HG02610 (cell line): ENCODE results near the gene ENOX1.
A peak's percentile ranks its signal among the peaks of the same experiment; 100 is the strongest.

Experiments used
- ATAC-seq: cut with Tn5 transposase; IDR thresholded peaks from one replicate; pipeline ENCODE4 v1.9.1; 2021; ENCODE audit warnings: mild to moderate bottlenecking, moderate library complexity; ENCODE audit not compliant: unreplicated experiment

The ENOX1 gene

DNA sequence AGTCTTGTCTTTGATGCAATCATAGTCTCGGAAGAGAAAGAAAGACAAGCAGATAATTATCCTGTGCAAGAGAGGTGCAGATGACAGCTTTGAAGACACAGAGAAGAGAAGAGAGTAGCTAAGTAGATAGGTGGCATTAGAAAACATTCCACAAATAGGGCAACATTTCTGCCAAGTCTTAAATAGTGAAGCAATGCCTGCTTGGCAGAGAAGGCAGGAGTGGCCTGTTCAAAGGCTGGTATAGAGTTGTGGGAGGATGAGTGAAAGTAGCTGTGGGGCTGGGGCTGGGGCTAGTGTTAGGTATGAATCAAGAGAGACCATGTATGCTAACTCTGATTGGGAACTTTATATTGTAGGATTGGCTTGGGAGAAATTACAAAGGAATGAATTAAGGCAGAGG, 457.9 kb downstream of the ENOX1 start:
- ATAC-seq = no peak

DNA sequence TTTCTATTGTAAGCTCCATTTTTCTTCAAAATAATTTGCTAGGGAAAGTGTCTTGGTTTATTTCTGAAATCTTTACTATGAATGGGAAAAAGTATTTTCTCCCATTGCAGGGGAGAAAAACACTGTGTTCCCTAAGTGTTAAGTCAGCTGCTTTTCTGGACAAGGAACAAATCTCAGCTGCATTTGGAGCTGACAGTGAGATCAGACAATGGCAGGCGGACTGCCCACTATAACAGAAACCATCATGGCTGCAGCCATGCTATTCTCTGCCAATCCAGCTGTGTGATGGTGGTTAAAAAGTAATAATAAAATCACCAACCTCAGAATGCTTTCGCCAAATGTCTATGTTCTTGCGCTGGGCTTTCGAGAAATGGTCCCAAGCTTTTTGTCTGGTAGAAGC, 460.7 kb downstream of the ENOX1 start:
- no peak for ATAC-seq

DNA sequence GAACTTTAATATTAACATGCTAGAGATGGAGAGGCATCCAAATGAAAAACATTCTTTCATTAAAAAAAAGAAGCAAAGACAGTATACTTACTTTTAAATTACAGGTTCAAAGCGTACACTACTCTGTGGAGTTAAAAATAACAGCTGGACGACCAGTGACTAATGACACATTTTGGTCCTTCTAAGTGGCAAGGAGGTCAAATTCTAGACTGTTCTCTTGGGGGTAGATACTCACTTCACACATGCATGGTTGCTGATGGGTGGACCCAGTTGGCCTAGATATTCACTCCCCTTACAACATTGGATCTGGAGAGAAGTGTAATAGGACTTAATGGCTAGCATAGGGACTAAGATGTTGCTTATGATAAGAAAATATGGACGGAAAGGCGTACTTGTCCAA, 461.1 kb downstream of the ENOX1 start:
- ATAC-seq = no peak

DNA sequence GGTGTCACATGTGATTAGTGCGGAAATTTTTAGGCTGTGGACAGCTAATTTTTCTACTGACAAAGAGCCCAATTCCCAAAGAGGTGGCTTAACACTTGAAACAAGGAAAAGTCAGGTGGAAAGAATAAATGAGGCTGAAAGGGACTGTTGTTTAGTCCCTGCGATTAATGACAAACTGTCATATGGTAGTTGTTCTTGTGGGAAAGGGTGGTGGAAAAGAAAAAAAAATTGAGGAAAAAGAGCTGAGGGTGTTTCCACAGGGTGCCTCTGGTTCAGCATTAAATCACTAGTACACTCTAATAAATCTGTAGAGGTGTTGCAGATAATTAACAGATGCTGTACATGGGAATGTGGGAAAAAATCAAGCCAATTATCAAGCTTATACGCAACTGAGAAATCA, 462.6 kb downstream of the ENOX1 start:
- no peak for ATAC-seq

DNA sequence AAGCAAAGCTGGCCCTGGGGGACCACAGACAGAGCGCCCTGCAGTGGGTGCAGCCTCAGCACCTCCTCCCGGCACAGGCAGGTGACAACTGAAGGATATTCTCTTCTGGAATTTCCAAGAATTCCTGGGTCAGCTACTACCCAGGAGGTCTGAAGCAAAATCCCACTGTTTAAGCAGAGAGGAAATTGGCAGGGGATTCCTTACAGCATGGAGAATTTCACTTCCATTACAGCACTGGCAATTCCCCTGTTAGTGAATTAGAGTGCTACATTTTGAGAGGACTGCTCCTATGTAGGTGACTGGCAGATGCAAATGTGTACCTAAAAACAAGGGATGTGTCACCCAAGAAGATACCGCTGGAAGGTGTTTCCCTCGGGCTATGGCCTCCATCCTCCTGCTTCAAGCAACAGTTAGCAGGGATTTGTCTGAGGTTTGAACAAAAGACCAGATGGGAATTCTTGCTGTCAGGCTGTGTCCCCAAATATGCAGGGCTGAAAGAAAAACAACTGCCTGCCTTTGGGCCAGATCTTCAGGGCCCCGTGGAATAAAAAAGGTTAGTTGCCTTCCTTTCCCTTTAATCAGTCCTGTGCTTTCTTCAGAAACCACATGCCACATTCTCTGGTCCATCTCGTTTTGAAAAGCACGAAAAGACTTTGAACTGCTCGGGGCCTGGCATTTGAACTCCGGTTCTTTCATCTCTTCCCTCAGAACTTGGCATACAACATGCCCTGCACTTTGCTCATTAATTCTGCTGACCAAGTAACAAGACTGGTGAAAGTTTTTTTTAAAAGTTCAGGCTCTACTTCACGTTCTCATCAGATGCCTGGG, 466.9 kb downstream of the ENOX1 start:
- ATAC-seq = no peak

DNA sequence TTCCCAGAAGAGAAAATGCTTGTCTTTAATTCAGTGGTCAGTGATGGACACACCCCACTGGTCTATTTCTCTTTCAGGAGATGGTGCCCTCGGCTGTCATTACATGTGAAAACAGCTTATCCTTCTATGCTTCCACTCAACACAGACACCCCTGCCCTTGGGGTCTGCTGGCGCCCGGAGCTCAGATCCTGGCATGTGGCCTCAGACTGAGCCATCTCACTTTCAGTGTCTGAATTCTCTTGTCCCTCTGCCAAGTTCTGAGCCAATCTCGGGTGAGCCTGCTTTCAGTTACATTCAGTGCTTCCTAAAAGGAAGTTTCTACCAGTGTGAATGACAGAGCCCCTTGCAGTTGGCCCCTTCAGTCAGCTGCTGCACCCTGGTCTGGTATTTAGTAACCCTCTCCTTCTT, 469.8 kb downstream of the ENOX1 start:
- ATAC-seq = no peak

DNA sequence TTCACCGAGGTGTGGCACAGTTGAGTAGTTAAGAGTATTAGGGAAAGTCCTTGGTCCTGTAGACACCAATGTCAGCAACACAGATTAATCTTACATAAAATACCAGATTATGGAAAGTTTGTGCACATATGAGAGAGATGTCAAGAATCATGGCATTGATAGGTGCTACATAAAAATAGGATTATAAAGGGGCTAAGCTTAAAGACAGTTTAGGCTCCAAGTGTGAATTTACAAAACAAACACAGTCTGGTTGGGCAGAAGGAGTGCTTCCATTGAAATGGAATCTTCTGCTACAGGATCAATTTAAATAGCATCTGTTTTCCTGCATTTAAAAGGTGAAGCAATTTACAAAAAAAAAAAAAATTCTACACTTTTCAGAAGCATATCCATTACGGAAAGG, 470.5 kb downstream of the ENOX1 start:
- no peak for ATAC-seq

DNA sequence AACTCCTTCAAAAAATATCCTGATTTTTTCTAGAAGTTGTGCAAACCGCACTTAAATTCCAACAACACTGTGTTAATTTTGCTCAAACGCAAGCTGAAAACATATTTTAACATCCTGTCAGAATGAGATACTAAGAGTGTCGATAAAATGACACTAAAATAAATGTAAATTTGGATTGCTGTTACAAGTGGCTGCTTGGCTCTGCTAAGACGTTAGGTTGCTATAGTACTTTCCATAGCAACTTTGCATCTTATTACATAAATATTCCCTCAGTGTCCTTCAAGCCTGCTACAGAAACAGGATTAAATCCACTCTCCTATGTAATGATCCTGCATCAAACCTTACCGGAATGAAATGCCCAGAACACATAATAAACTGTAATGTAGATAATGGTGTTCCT, 471.2 kb downstream of the ENOX1 start:
- ATAC-seq = no peak

DNA sequence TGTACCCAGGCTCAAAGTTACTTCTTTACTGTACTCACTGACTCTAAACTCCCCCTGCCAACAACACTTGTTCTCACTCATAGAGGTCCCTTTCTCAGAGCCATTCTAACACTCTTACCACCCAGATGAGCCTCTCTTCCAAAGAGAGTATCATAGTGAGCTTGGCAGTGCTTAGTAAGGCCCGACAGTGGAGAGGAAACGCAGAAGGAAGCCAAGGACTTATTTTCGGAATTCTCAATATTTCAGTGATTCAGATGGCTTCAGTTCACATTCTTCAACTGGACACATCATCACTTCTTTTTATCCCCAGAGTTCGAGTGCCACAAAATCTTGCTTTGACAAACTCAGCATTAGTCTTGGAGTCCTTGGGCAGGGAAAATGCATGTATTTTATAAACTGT, 477.5 kb downstream of the ENOX1 start:
- no peak for ATAC-seq

DNA sequence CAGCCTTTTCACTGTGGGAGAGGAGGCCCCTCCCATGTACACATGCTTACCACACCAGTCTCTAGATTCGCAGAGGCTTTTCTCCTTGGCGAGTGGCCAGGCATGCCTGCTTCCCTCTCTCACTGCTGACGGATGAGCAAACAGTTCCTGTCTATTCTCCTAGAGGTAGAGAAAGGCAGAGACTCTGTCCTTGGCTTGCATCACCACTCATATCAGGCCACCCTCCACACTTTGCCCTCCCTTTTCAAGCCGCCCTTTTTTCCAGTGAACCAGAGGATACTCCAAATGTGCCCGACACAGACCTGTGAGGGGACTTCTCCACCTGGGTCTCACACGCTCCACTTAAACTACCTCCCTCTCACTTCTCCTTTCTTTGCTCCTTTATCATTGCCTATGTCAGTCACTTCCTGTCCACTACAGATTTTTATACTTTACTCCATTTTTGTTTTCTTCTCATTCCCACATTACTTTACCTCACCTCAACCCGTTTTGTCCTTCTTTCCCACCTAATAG, 478.8 kb downstream of the ENOX1 start:
- peak; percentile 84 for ATAC-seq

DNA sequence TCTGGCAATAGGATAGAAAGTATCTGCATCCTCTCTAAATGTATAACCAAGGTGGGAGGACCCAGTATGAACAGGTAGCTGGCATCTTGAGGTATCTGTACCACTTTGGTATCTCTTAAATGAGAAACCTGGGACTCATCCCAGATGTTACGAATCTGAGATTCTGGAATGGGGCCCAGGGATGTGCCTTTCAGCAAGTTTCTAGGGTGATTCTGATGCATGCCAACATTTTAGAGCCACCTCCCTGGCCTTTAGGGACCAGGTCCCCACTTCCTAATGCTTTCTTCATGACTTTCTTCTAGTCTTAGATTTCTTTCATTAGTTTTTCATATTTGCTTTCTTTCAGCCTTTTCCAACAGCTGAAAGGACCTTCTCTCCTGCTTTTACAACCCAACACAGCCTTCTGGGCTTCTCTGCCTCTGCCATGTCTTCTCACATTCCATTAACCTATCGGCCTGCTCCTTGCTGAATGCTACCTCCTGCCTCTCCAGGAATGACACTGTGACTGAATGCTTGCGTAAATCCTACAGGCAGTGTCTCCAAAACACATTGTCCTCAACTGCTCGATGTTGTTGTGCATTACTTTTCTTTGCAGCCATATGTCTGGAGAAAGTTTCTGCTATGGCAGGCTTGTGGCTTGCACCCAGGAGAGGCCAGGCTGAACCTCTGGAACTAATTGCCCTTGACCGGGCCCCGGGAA, 479.4 kb downstream of the ENOX1 start:
- no peak for ATAC-seq

DNA sequence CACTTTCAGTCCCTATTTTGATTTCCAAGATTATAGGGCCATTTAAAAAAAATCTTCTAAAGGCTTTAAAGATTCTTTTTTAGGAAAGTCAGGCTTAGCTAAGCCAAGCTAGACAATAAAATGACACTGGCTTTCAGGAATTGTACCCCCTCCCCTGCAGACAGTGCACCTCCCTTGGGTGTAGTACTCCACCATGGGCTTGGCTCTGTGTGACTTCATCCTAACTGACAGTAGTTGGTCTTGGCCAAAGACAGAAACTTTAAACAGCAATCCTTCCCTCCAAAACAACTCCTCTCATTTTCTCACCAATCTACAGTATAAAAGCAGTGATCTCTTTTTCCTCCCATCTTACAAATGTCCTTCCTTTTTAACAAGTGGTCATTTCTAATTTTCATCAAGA, 480.4 kb downstream of the ENOX1 start:
- ATAC-seq = no peak

DNA sequence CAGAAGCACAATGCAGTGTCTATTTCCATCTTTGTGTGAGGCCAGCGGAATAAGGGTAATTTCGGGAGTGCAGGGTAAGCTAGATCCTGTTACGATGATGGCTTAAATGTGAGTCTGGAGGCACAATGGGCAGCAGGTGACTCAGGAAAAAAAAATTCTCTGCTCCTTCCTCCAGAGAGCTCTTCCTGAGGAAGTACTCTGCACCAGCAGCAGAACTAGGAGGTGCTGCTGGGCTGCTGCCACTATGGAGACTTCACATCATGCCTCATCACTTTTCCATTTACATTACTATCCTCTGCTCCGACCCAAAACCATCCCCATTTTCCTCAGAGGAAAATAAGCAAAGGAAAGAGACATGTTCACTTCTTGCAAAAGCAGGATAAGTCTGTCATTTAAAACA, 481.4 kb downstream of the ENOX1 start:
- ATAC-seq = no peak

DNA sequence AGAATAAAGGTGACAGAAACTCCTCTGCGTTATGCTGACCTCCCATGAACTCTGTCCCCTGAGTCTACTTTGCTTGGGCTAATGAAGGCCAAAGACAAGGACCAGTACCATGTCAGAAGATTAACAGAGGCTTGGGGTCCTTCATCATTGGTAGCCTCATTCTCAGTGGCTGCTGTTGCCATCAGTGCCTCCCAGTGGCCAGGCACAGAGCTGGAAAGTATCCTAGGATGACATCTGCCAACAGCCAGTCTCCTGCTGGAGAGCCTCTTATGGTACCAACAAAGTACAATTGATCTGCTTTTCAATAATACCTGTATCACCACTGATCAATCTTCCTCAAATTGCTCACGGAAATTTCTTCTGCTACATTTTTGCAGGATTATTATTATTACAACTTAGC, 481.8 kb downstream of the ENOX1 start:
- ATAC-seq = no peak

DNA sequence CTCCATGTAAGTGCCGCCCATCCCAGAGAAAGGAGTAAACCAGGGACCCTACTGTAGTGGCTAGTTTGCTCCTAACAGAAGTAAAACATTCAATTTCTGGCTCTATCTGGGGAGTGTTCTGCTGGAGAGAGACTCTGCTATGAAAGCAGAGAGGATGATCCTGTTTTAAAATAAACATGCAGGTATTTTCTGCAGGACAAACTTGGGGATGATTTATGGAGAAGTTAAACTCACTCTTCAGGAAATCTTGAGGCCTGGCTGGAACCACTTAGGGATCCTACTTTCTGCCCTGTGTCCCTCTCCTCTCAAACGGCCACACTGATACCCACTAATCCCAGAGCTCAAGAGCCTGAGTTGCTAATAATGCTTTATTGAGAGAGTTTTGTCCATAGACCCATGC, 482.3 kb downstream of the ENOX1 start:
- no peak for ATAC-seq

DNA sequence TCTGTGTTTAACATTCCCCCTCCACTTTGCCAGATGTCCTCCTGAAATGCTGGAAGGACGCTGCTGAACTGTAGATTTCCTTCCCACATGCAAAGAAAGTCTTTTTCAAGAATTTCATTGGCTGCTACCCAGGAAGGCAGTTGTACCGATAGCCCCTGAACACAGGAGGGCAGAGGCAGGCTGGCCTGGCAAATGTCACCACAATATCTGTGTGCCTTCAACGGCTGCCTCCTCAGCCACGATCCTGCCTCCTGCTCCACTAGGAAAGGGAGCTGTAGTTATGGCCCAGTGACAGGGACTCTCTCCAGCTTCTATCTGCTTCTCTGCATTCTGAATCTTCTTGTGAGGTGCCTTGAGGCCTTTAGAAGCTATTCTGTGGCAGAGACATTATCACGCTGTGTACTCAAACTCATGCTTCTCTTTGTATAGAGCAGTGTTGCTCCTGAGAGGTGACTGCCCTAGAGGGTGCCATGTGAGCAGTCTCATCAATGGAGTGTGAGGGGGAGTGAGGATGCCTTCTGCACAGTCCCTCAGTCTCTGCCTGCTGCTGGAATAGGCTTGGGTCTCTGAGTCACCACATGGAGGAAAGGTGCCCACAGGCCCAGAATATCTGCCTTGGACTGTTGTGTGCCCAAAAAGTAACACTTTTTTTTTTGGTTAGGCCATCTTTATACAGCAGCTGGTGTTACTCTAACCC, 483.6 kb downstream of the ENOX1 start:
- no peak for ATAC-seq

DNA sequence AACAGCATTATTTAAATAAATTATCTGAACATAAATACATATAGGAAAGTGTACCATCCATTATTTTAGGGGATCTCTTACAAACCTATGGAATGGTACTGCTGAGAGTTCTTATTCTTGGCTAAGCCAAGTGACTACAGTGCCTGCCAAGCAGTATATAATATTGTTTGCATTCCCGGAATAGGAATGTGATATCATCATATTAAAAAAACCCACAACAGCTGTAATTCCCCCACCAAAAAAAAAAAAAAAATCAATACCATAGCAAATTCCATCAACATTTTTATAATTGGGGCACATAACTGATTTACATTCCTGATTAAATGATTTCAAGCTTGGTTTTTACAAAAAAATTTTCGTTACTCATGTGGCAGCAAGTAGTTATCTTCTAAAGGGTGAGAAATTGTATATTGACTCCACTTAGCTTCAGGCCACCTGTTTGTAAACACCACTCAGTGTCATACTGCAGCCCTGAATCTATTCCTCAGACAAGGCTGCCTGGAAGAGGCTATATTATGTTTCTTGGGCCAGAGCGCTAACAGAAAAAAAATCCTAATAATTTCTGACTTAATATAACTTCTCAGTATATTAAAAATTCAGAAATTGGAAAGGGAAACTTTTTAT, 485.3 kb downstream of the ENOX1 start:
- ATAC-seq = no peak

DNA sequence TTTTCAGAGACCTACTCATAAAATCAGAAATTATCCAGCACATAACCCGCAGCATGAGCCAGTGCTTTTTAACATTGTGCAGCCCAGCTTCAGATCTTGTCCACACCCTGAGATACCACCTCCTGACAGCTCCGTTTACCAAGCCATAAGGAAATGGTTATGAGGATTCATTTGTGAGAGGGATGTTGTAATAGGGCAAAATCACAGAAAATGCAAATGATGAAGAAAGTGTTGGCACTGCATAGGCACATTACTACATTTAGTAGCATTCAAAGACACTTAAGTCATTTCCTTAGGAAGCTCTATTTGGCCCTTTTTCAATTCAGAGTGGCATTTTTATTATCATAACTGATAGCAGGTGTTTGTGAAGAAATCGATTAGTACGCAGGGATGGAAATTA, 485.9 kb downstream of the ENOX1 start:
- no peak for ATAC-seq

DNA sequence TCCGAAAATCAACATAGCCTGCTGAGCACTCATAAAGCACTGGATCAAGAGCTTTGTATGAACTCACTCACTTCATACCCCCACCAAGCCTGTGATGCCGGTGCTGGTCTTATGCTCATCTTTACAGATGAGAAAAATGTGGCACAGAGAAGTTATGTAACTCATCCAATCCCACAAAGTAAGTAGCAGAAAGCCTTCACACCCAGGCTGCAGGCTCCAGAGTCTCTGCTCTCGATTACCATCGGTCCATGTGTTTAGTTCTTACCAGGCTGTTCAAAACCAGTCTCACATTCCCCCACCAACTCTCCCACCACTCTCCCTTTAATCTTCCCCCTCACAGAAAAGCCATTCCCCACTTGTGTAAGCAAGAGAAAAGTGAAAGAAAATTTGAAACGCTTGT, 487.4 kb downstream of the ENOX1 start:
- ATAC-seq = no peak

DNA sequence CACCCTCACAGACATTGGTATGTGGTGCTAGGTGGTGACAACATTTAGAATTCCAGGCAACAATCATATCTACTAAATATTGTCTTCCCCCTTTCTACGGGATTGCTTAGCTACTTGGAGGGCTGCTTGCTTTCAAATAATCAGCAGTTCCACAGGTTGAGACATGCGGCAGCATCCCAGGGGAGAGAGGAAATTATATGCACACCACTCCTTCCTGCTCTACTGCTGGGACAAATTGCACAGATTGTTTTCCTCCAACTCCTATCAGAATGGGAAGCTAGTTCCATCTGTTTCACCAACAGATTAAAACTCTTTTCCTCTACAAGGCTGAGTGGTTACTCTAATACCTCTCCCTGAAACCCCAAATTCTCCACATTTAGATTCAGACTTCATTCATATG, 488.0 kb downstream of the ENOX1 start:
- ATAC-seq = no peak

DNA sequence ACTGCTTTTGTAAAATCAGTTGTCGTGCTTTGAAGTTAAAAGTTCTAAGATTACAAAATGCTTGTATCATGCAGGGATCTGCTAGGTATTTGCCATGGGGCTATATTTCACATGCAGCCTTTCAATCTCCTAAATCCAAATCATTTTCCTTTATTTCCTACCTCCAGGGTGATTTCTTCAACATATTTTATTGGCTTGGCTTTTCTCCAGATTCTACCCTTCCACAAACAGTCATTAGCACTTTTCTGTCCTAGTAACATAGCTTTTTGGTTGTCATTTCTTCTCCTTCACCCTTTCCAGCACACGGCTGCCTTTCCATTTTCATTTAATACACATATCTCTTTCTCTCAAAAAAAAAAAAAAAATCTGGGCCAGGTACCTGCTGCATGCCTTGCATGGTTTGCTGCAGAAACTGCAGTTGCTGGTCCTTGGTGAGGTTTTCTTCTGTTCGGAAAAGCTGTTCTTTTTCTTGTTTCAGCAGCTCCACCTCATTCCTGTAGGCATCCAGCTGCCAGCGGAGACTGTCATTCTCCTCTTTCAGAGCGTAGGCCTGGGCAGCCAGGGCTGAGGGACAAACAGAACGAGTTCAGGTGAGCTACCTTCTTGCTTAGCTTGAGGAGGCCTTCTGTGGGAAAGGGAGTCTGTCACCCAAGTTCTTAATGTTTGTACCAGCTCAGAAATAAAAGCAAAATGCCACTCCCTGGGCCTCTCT, 488.6 kb downstream of the ENOX1 start:
- ATAC-seq = no peak
